IPS-18a (cell line): ENCODE data around the gene RHOXF1.
"Not testable (repeated sequence)": the region's sequence is repeated elsewhere in the genome, so short reads cannot be mapped to it uniquely, and the experiment has no call there.

Experiments used
- H3K27ac ChIP-seq: one replicate; pipeline ENCODE4 v1.5.1; 2013; ENCODE audit warnings: low read length
- H3K27me3 ChIP-seq: one replicate; pipeline ENCODE4 v1.6.1; 2013; ENCODE audit warnings: mild to moderate bottlenecking, low read length; ENCODE audit not compliant: control insufficient read depth, insufficient read depth
- H3K36me3 ChIP-seq: one replicate; pipeline ENCODE4 v1.6.1; 2013; ENCODE audit warnings: low read depth, low read length; ENCODE audit not compliant: control insufficient read depth
- H3K4me1 ChIP-seq: one replicate; pipeline ENCODE4 v1.6.1; 2013; ENCODE audit warnings: low read depth, low read length; ENCODE audit not compliant: control insufficient read depth
- H3K4me3 ChIP-seq: one replicate; pipeline ENCODE4 v1.5.1; 2013; ENCODE audit warnings: low read length
- H3K9ac ChIP-seq: one replicate; pipeline ENCODE4 v1.6.1; 2013; ENCODE audit warnings: mild to moderate bottlenecking, low read length, moderate library complexity
- H3K9me3 ChIP-seq: one replicate; pipeline ENCODE4 v1.6.1; 2013; ENCODE audit warnings: low read depth, low read length; ENCODE audit not compliant: control insufficient read depth

The RHOXF1 gene

GRCh38 chrX:120066169-120066568 is 49.5 kb downstream of the RHOXF1 start:
- not testable (repeated sequence) for H3K27me3 ChIP-seq, H3K4me1 ChIP-seq, H3K9me3 ChIP-seq, H3K27ac ChIP-seq, H3K4me3 ChIP-seq, H3K9ac ChIP-seq, H3K36me3 ChIP-seq
